Neural progenitor cell (in vitro differentiated cells): ENCODE data around the gene KRTAP10-5. TPM values are rescaled to one million over a fixed set of nuclear protein-coding genes. Genes with fewer than 3 reads are reported as not detected.
A peak's percentile ranks its signal among the peaks of the same experiment; 100 is the strongest.

Source experiments
- DNase-seq: peaks from one replicate; pipeline ENCODE4 v3.0.0-alpha.2; 2016; ENCODE audit warnings: low spot score
- H2AFZ ChIP-seq: fragments of 200-600 bp; sonication (generic); replicated peaks from 2 replicates; pipeline ENCODE4 v1.6.1; 2016; ENCODE audit warnings: antibody characterized with exemption
- H3F3A ChIP-seq: fragments of 200-600 bp; sonication (generic); 2 replicates; pipeline ENCODE4 v1.6.1; 2016; ENCODE audit warnings: antibody characterized with exemption, low read depth
- H3K27ac ChIP-seq: fragments of 200-600 bp; sonication (generic); 2 replicates; pipeline ENCODE4 v1.5.1; 2016; ENCODE audit warnings: mild to moderate bottlenecking
- H3K27me3 ChIP-seq: fragments of 200-600 bp; sonication (generic); 2 replicates; pipeline ENCODE4 v1.6.1; 2016; ENCODE audit warnings: mild to moderate bottlenecking, moderate library complexity
- H3K36me3 ChIP-seq: fragments of 200-600 bp; sonication (generic); 2 replicates; pipeline ENCODE4 v1.5.1; 2016
- H3K4me1 ChIP-seq: fragments of 200-600 bp; sonication (generic); 2 replicates; pipeline ENCODE4 v1.6.1; 2016; ENCODE audit warnings: mixed run types
- H3K4me2 ChIP-seq: fragments of 200-600 bp; sonication (generic); 2 replicates; pipeline ENCODE4 v1.6.1; 2016
- H3K4me3 ChIP-seq: fragments of 200-600 bp; sonication (generic); 2 replicates; pipeline ENCODE4 v1.5.1; 2016
- H3K79me2 ChIP-seq: fragments of 200-600 bp; sonication (generic); 2 replicates; pipeline ENCODE4 v1.6.1; 2016; ENCODE audit warnings: low read depth
- H3K9ac ChIP-seq: fragments of 200-600 bp; sonication (generic); 2 replicates; pipeline ENCODE4 v1.6.1; 2016
- H3K9me3 ChIP-seq: fragments of 200-600 bp; sonication (generic); 2 replicates; pipeline ENCODE4 v1.5.1; 2016; ENCODE audit warnings: low read depth
- H4K20me1 ChIP-seq: fragments of 200-600 bp; sonication (generic); 2 replicates; pipeline ENCODE4 v1.6.1; 2016; ENCODE audit warnings: low read depth
- H3K27ac Mint-ChIP-seq: 3 replicates; pipeline ENCODE4 v1.8.0; 2021; ENCODE audit warnings: mixed read lengths
- H3K27me3 Mint-ChIP-seq: 2 replicates; pipeline ENCODE4 v1.8.0; 2022; ENCODE audit warnings: low read depth, mild to moderate bottlenecking, inconsistent platforms, moderate library complexity, mixed read lengths; ENCODE audit not compliant: insufficient read depth
- H3K36me3 Mint-ChIP-seq: 3 replicates; pipeline ENCODE4 v1.8.0; 2021; ENCODE audit warnings: mixed read lengths
- H3K4me1 Mint-ChIP-seq: 3 replicates; pipeline ENCODE4 v1.8.0; 2021; ENCODE audit warnings: mixed read lengths
- H3K4me3 Mint-ChIP-seq: 3 replicates; pipeline ENCODE4 v1.8.0; 2021; ENCODE audit warnings: mild to moderate bottlenecking, moderate library complexity, mixed read lengths
- H3K9me3 Mint-ChIP-seq: 3 replicates; pipeline ENCODE4 v1.8.0; 2020; ENCODE audit warnings: mixed read lengths
- CTCF ChIP-seq: fragments of 200-600 bp; sonication (generic); IDR thresholded peaks from 2 replicates; pipeline ENCODE4 v1.5.1; 2017; ENCODE audit warnings: antibody characterized with exemption, mild to moderate bottlenecking
- EZH2 ChIP-seq: fragments of 200-600 bp; sonication (generic); IDR thresholded peaks from 2 replicates; pipeline ENCODE4 v1.6.1; 2017; ENCODE audit warnings: antibody characterized with exemption, mild to moderate bottlenecking, moderate library complexity
- EZH2phosphoT487 ChIP-seq: fragments of 200-600 bp; sonication (generic); IDR thresholded peaks from 2 replicates; pipeline ENCODE4 v1.6.1; 2017; ENCODE audit warnings: antibody characterized with exemption
- total RNA-seq: library from RNA; depleted of rRNA; stranded (reverse); fragments of >200 nt; gene quantifications from 2 replicates; pipeline ENCODE4 v1.2.3, GENCODE V29; 2015; ENCODE audit warnings: low replicate concordance

KRTAP10-5 gene
- total RNA-seq, 1 donor from 2014 or later: not detected

- Histone ChIP-seq H3K9me3 (no peaks in the 10 kb centered on the region), H3K79me2 (no peaks in the 10 kb centered on the region), H3K4me2 (no peak overlapping the region), H3K27me3 (no peaks in the 10 kb centered on the region), H4K20me1 (no peaks in the 10 kb centered on the region), H3K4me3 (no peak overlapping the region), H3K36me3 (no peaks in the 10 kb centered on the region), H2AFZ (no peak overlapping the region), H3K27ac (no peak overlapping the region), H3F3A (no peaks in the 10 kb centered on the region), H3K9ac (no peak overlapping the region), H3K4me1 (peaks cover 6% of the 10 kb centered on the region)
- no peak for DNase-seq
- Mint-ChIP-seq H3K27me3 (peaks cover 11% of the 10 kb centered on the region), H3K4me1 (peaks cover 29% of the 10 kb centered on the region), H3K27ac (peak overlapping the region; percentile 2), H3K36me3 (no peaks in the 10 kb centered on the region), H3K4me3 (no peak overlapping the region), H3K9me3 (no peaks in the 10 kb centered on the region)
- TF ChIP-seq CTCF (no peak), EZH2phosphoT487 (no peak), EZH2 (no peak)
These were observed 25.1 kb downstream of the KRTAP10-5 start for GRCh38 chr21:44555200-44555875.

GRCh38 chr21:44552681-44553080, 27.7 kb downstream of the KRTAP10-5 start:
- Mint-ChIP-seq H3K36me3 (no peaks in the 10 kb centered on the region), H3K27me3 (peaks cover 6% of the 10 kb centered on the region), H3K4me1 (peaks cover 39% of the 10 kb centered on the region), H3K27ac (no peak overlapping the region), H3K9me3 (peaks cover 3% of the 10 kb centered on the region), H3K4me3 (no peak overlapping the region)
- no peak overlapping the region for H3K9ac ChIP-seq
- no peaks in the 10 kb centered on the region for H3K79me2 ChIP-seq
- H3K27me3 ChIP-seq: no peaks in the 10 kb centered on the region
- H4K20me1 ChIP-seq: no peaks in the 10 kb centered on the region
- H3F3A ChIP-seq: peaks cover 9% of the 10 kb centered on the region
- H3K4me2 ChIP-seq: no peak overlapping the region
- DNase-seq: no peak
- H2AFZ ChIP-seq: no peak overlapping the region
- no peak for TF ChIP-seq CTCF
- no peak for TF ChIP-seq EZH2
- no peak for TF ChIP-seq EZH2phosphoT487
- H3K4me3 ChIP-seq: no peak overlapping the region
- H3K4me1 ChIP-seq: peaks cover 24% of the 10 kb centered on the region
- H3K27ac ChIP-seq: no peak overlapping the region
- no peaks in the 10 kb centered on the region for H3K36me3 ChIP-seq
- no peaks in the 10 kb centered on the region for H3K9me3 ChIP-seq

GRCh38 chr21:44552136-44552535, 28.3 kb downstream of the KRTAP10-5 start:
- no peaks in the 10 kb centered on the region for H3K36me3 Mint-ChIP-seq
- H3K4me1 ChIP-seq: peaks cover 24% of the 10 kb centered on the region
- H3K9ac ChIP-seq: no peak overlapping the region
- no peak overlapping the region for H3K27ac Mint-ChIP-seq
- peaks cover 4% of the 10 kb centered on the region for H3K27me3 Mint-ChIP-seq
- H3F3A ChIP-seq: peaks cover 9% of the 10 kb centered on the region
- peaks cover 3% of the 10 kb centered on the region for H3K9me3 ChIP-seq
- no peak overlapping the region for H3K4me2 ChIP-seq
- H2AFZ ChIP-seq: no peak overlapping the region
- peaks cover 7% of the 10 kb centered on the region for H3K9me3 Mint-ChIP-seq
- H3K36me3 ChIP-seq: no peaks in the 10 kb centered on the region
- H3K4me1 Mint-ChIP-seq: peaks cover 36% of the 10 kb centered on the region
- no peak for TF ChIP-seq EZH2phosphoT487
- no peak for TF ChIP-seq CTCF
- no peak for TF ChIP-seq EZH2
- no peaks in the 10 kb centered on the region for H3K27me3 ChIP-seq
- no peaks in the 10 kb centered on the region for H3K79me2 ChIP-seq
- no peak overlapping the region for H3K4me3 Mint-ChIP-seq
- H3K27ac ChIP-seq: no peak overlapping the region
- H4K20me1 ChIP-seq: no peaks in the 10 kb centered on the region
- no peak overlapping the region for H3K4me3 ChIP-seq
- DNase-seq: no peak
